Epithelial cell of proximal tubule (primary cell): ENCODE measurements around the gene LIMS4. TPM values are rescaled to one million over a fixed set of nuclear protein-coding genes. Genes with fewer than 3 reads are reported as not detected.
"Not testable (repeated sequence)": the region's sequence is repeated elsewhere in the genome, so short reads cannot be mapped to it uniquely, and the experiment has no call there.

ENCODE experiments used
- DNase-seq: peaks from one replicate; pipeline ENCODE4 v3.0.0-alpha.2; 2011; ENCODE audit warnings: low read depth
- H3K4me3 ChIP-seq: 2 replicates; pipeline ENCODE4 v1.5.1; 2011; ENCODE audit warnings: low read depth, mild to moderate bottlenecking, low read length
- total RNA-seq: library from RNA; depleted of rRNA; stranded (reverse); fragments of >200 nt; gene quantifications from 2 replicates; pipeline ENCODE4 v1.2.3, GENCODE V29; 2015

The LIMS4 gene
- total RNA-seq, 1 donor from 2014 or later, result not detected

DNA sequence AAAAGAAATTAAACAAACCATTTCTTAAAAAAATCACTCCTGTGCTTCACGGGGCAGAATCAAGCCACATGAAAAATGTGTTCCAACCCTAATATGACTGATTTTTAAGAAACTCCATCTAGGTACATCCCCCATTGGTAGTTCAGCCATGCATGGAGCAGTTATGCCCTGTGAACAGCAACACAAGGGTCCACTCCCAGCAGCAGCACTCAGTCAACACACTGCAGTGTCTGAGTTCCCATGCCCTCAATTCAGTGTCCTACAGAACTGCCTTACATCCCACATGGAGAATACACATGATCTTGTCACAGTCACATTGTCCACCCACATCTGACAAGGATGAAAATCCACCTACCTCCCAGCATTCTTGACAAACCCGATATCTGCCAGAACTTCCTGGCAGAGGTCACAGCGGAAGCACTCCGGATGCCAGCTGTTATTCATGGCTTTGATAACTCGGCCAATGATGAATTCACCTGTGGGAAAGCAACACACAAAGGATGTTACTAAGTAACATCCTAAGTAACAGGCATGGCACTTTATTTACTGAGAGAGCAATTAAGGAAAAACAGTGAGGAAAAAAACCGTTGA, 17.4 kb downstream of the LIMS4 start:
- not testable (repeated sequence) for H3K4me3 ChIP-seq, DNase-seq

DNA sequence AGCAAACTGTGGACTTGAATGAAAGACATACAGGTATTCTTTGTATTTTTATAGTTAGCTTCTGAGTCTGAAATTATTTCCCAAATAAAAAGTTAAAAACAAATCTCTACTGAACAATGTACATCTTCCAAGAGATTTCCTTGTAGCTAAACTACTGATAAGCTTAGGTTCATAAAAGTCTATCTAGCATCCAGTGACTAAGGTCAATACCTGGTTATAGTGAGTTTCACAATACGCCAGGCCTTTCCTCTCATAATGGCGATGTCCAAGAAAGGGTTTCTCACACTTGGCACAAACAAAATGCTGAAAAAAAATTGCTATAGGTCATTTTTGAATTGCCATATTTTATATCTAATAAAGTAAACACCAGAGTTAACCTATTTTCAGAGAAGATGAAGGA, 21.7 kb downstream of the LIMS4 start:
- not testable (repeated sequence) for H3K4me3 ChIP-seq, DNase-seq

DNA sequence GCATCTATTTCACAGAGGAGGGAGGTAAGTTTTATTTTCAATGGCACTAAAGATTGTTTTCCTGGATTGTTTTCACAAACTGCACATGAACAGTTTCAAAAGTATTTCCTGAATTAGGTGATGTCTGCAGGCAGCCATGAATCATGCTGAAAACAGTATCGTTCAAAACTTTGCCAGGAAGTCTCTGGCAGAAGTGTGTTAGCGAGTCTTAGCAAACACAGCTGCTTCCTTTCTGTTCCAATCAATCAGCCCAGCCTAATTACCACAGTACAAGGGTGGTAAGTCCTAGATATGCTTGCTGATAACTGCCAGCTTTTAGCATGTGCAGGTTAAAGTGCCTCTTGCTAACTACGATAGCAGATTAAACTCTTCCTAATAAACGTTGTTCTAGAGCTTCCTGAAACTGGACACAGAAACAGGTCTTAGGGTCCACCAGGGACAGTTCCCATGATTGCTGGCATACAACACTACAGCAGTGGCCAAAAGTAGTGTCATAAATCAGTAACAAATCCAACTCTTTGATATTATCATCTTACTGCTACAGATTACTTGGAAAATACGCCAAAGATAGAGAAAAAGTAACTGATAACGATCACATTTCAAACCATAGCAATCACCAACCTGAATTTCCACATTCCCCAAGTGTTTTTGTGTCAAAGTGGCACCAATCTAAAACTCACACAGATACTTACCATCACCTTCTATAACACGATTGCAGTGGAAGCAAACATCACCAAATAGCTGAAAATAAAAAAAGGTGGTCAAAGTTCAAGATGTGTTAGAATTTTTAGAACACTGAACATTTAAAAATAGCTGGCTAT, 23.3 kb downstream of the LIMS4 start:
- not testable (repeated sequence) for H3K4me3 ChIP-seq

DNA sequence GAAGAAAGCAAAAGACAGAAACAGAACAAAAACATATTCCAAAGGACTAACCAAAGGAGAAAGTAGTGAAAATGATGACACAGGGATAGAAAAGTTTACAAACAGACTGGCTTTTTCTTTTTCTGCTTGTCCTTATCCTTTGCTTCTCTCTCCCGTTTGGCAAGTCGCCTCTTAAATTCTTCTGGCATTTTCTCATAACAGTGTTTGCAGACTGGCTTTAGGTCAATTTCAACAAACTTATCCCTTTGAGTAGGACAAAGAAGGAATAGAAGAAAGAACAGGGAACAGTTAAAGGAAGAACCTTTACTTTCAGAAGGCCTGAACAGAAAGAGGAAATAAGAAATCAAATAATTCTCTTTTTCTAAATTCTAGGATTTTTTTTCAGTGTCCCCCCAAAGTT, 26.0 kb downstream of the LIMS4 start:
- DNase-seq, H3K4me3 ChIP-seq: not testable (repeated sequence)

More for the DNA sequence above, 23.3 kb downstream of the LIMS4 start:
- DNase-seq, result not testable (repeated sequence)

DNA sequence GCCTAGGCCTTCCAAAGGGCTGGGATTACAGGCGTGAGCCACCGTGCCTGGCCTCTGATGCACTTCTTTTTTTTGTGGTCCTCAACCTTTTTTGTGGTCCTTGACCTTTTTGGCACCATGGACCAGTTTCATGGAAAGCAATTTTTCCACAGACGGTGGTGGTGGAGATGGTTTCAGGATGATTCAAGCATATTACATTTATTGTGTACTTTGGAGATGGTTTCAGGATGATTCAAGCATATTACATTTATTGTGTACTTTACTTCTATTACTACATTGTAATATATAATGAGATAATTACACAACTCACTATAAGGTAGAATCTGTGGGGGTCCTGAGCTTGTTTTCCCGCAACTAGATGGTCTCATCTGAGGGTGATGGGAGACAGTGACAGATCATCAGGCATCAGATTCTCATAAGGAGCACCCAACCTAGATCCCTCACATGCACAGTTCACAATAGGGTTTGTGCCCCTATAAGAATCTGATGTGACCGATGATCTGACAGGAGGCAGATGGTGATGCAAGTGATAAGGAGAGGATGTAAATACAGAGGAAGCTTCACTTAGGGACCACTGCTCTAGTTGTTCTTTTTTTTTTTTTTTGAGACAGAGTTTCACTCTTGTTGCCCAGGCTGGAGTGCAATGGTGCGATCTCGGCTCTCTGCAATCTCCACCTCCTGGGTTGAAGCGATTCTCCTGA, 29.2 kb downstream of the LIMS4 start:
- H3K4me3 ChIP-seq, DNase-seq: not testable (repeated sequence)

DNA sequence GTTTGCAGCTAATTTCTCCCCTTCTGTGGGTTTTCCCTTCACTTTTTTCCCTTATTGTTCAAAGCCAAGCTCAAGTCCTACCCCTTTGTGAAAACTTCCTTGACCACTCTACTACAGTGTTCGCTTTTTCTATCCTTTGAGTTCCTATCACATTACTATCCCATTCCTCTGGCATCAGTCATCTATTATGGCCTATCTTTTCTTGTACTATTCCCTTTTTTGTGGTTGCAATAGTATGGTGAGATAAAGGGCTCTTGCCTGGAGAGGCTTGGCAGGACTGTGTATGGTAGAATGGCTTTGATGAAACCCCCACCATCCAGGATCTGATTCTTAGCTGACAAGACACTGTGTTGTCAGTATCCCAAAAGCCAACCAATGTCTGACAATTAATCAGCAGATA, 30.7 kb downstream of the LIMS4 start:
- DNase-seq, H3K4me3 ChIP-seq: not testable (repeated sequence)

DNA sequence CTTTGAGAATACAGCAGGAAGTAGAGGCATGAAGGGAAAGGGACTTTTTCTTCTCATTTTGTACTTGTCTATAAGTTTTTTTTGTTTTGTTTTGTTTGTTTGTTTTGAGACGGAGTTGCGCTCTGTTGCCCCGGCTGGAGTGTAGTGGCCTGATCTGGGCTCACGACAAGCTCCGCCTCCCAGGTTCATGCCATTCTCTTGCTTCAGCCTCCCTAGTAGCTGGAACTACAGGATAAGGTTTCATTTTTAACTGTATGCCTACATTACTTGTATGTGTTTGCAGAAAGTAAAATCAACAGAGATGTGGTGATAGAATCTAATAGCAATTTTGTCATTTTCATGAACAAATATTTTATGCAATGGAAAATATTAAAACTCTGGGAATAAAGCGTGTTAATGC, 38.1 kb downstream of the LIMS4 start:
- not testable (repeated sequence) for H3K4me3 ChIP-seq, DNase-seq

DNA sequence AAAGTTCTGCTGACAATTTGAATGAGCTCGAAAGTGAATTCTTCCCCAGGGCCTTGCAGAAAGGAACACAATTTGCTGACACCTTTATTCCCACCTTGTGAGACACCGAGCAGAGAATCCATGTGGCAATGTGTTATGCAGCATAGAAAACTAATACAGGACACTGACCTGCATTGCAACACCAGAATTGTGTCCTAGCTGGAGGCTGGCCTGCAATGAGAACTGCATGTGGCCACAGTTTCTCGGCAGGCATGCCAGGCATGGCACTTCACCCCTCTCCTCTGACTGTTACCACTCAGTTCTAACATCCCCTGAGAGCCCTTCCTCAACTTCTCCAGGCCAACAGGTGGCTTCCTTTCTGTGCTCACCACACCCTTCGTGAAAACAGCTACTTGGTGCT, 46.9 kb downstream of the LIMS4 start:
- DNase-seq, H3K4me3 ChIP-seq: not testable (repeated sequence)

DNA sequence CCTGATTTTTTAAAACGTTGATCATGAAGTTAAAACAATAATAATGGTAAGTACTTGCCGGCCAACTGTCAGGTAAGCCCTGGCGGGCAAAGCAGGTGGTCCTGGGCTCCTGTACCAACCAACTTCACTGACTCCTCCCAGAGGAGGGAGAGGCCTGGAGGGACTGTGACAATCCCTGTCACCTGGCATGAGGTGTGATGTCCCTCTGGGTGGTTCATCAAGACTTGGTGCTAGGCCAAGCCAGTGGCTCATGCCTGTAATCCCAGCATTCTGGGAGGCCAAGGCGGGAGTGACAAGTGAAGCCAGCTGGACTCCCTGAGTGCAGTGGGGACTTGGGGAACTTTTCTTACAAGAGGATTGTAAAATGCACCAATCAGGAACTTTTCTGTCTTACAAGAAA, 48.2 kb downstream of the LIMS4 start:
- DNase-seq, H3K4me3 ChIP-seq: not testable (repeated sequence)

DNA sequence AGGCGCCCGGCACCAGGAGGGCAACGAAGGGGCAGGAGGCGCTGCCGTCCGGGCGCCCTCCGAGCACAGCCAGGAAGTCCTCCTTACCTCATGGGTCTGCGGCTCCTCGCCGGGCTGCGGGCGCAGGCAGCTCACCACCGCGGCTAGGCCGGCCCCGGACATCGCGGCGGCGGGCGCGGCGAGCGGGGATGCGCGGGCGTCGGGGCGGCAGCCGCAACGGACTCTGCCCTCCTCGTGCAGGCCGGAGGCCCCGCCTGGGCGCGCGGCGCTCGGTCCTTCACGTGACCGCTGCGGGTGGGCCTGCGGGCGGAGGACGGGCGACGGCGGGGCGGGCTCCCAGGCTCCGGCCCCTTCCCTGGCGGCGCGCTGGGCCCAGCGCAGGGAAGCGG, 49.0 kb downstream of the LIMS4 start:
- not testable (repeated sequence) for H3K4me3 ChIP-seq, DNase-seq

DNA sequence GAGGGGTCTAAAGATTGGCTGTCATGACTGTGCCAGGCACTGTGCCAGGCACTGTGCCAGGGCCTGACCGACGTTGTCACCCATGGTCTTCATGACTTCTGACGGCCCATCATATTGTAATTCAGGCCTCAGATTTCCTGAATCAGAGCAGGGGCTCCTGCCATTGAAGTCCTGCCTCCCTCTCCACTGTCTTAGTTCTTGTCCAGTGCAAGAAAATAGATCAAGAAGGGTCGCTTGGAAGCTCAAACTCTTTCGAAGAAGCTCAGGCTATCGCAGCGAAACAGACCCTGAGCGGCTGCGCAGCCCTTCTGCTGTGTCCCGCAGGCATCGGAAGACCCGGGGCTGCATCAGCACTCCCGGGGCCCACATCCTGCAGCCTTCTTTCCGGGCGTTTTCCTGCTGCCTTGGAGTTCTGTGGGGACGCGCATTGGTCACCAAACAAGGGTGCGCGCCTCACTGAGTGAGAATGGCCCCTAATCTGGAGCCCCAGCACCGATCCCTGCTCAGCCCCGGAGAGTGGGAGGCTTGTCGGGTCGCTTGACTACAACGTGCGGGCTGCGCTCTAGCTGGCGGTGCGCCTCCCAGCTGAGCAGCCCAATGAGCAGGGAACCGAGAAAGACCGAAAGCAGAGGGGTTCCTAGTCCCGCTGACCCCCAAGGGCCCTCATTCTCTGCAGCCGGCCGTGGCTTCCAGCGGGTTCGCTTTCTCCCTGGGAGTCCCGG, 49.6 kb downstream of the LIMS4 start:
- not testable (repeated sequence) for H3K4me3 ChIP-seq, DNase-seq

DNA sequence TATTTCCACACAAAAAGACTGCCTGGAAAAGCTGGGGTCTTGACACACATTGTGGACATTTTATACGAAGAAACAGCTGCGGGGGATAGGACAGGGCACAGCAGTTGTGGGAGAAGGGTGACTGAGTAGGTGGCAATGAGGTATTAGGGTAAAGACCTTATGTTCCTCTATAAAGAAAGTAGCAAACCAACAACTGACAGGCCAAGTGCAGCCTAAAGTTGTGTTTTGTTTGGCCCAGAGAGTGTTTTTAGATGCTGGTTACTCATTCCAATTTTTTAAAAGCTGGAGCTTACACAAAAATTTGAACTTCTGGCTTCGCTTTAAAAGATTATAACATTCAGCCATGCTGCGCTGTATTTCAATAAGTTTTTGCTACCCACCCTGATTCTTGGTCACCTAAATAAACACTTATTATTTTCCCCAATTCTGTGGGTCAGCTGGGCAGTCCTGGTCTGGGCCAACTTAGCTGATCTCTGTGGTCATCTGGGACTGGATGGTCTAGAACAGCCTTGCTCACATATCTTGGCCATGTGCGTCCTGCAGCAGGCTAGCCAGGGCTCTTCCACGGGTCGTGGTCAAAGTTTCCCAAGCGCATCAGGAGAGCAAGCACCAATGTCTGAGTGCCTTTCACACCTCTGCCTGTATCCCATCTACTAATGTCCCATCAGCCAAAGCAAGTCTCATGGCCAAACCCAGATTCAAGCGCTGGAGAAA, 51.8 kb downstream of the LIMS4 start:
- not testable (repeated sequence) for DNase-seq

DNA sequence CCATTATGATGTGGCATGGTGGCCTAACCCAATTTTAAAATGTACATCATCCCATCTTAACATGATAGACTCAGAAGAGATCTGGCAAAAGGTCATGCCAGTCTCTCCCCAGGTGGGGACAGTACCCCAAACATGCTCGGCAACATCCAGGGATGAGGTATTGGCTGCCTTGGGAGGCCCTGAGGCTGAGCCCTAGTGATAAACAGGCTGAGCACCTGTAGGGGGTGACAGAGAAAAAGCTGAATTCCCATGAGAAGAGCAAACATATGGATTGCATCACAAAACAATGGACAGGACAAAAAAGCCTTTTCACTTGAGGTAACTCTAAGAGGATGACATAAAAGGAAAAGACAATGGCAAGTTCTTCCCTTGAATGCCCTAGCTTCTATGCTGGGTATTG, 65.5 kb downstream of the LIMS4 start:
- DNase-seq, H3K4me3 ChIP-seq: not testable (repeated sequence)

More for the DNA sequence above, 51.8 kb downstream of the LIMS4 start:
- not testable (repeated sequence) for H3K4me3 ChIP-seq

DNA sequence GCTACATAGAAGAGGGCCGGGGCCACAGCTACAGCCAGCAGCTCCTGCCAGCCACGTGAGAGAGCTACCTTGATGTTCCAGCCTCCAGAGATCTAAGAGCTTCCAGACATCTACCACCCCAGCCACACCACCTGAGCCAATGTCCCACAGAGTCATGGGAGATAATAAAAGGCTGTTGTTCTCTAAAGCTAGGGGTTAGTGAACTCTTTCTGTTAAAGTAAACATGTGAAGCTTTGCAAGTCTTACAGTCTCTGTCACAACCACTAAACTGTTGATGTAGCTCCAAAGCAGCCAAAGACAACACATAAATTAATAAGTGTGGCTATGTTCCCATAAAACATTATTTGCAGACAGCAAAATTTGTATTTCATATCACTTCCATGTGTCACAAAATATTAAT, 67.6 kb downstream of the LIMS4 start:
- DNase-seq, H3K4me3 ChIP-seq: not testable (repeated sequence)

DNA sequence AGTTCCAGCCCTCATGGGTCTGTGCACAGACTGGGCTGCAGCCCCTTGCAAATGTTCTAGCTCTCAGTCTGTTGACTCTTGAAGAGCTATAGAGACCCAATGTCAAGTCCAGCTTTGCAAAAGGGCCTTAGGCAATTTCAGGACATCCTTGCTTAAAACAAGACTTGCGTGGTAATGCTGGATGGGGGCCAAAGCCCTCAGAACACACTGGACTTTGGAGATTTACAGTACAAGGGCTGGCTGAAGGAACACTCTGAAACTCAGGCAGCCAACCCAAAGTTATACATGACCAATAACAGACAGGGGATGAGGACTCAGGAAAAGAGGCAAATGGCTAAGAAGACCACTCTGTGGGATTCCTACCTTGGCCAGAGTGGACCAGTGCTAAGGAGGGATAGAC, 68.4 kb downstream of the LIMS4 start:
- DNase-seq, H3K4me3 ChIP-seq: not testable (repeated sequence)

DNA sequence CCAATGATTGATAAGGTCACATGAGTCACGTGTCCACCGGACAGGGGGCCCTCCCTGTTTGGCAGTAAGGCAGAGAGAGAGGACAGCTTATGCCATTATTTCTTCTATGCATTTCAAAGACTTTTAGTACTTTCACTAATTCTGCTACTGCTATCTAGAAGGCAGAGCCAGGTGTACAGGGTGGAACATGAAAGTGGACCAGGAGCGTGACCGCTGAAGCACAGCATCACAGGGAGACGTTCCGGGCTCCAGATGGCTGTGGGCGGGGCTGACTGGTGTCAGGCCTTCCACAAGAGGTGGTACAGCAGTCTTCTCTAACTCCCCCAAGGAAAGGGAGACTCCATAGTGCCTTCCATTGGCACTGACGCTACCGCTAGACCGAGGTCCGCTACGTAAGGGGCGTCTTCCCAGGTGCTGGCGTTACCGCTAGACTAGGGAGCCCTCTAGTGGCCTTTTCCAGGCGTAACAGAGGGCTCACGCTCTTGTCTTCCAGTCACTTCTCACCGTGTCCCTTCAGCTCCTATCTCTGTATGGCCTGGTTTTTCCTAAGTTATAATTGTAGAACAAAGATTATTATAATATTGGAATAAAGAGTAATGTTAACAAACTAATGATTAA, 71.5 kb downstream of the LIMS4 start:
- not testable (repeated sequence) for H3K4me3 ChIP-seq, DNase-seq

DNA sequence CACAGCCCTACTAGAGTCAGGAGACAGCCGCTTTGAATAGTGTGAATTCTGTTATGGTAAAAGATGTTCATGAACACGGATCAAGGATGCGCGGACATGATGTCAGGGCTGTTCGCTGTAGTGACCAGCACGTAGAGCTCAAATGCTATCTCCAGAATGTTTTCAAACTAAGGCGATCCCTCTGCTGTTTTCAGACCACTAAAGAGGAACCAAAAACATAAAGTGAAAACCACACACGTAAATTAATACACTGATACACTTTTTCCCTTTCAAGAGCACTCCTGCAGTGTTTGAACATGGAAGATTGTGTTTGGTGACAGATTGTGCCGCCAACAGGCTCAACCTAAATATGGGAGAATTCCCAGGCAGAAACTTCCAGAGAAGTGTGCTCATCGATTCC, 73.2 kb downstream of the LIMS4 start:
- not testable (repeated sequence) for H3K4me3 ChIP-seq, DNase-seq

DNA sequence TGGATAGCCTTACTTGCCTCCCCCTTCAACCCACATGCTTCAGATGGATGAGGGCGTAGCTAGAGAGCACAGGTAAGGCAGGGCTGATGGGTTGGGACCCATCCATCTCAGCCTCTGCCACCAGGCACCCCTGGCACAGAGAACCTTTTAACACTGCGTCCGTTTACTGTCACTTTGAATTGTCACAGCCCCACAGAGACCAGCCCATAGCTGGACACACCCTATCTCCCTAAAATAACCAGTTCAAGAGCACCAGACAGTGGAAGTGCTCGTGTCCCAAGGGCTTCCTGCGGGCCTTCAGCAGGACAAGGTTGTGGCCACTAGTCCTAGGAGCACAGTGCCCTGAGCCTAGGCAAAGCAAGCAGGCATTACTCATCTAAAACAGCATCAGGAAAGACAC, 76.6 kb downstream of the LIMS4 start:
- DNase-seq, H3K4me3 ChIP-seq: not testable (repeated sequence)
